CD4-positive, alpha-beta T cell treated with Interleukin-1 beta for 1 hour (primary cell): ENCODE data around the gene FAM110A.
"Not testable (repeated sequence)": the region's sequence is repeated elsewhere in the genome, so short reads cannot be mapped to it uniquely, and the experiment has no call there.

Experiments used
- DNase-seq, 2 donors: peaks; one replicate each; pipeline ENCODE4 v3.0.0-alpha.2; 2020 to 2022

FAM110A gene

GRCh38 chr20:877814-878213 is 44.3 kb downstream of the FAM110A start:
- DNase-seq: no peak

GRCh38 chr20:878511-879307 is 45.2 kb downstream of the FAM110A start:
- DNase-seq: peak in 1 of 2 donors; percentile 15

- no peak for DNase-seq
These were observed 46.1 kb downstream of the FAM110A start for GRCh38 chr20:879626-880025.

GRCh38 chr20:881051-881782 is 47.7 kb downstream of the FAM110A start:
- peak in 1 of 2 donors; percentile 57 for DNase-seq

- DNase-seq: no peak
These were observed 48.2 kb downstream of the FAM110A start for GRCh38 chr20:881783-882144.

GRCh38 chr20:884983-885952 is 51.8 kb downstream of the FAM110A start:
- DNase-seq: peak in 1 of 2 donors; percentile 20

GRCh38 chr20:887137-887536 is 53.6 kb downstream of the FAM110A start:
- DNase-seq: no peak

GRCh38 chr20:888057-888456 is 54.5 kb downstream of the FAM110A start:
- DNase-seq: no peak

- no peak for DNase-seq
These were observed 55.6 kb downstream of the FAM110A start for GRCh38 chr20:889106-889505.

GRCh38 chr20:889932-890463 is 56.5 kb downstream of the FAM110A start:
- no peak for DNase-seq

- DNase-seq: no peak
These were observed 57.1 kb downstream of the FAM110A start for GRCh38 chr20:890666-891057.

- DNase-seq: peak in 1 of 2 donors; percentile 36
These were observed 57.7 kb downstream of the FAM110A start for GRCh38 chr20:891058-891705.

GRCh38 chr20:891706-892080 is 58.2 kb downstream of the FAM110A start:
- DNase-seq: no peak

GRCh38 chr20:892371-892770 is 58.9 kb downstream of the FAM110A start:
- DNase-seq: not testable (repeated sequence)
